Astrocyte of the cerebellum (primary cell): ENCODE measurements around the gene TCN2.

ENCODE experiments used
- DNase-seq: peaks from one replicate; pipeline ENCODE4 v3.0.0-alpha.2; 2011; ENCODE audit warnings: low read depth
- H3K4me3 ChIP-seq: 2 replicates; pipeline ENCODE4 v1.5.1; 2011; ENCODE audit warnings: mild to moderate bottlenecking, low read depth, low read length, moderate library complexity
- CTCF ChIP-seq: IDR thresholded peaks from 2 replicates; pipeline ENCODE4 v1.5.1; 2012; ENCODE audit warnings: low read length, low read depth, moderate library complexity, mild to moderate bottlenecking; ENCODE audit errors: missing control alignments
- in situ Hi-C: cut with HindIII; loops from 2 replicates; pipeline ENCODE4 v1.10.0; 2017; ENCODE audit warnings: low sequenced_read_pairs

Gene TCN2

GRCh38 chr22:30578481-30578880, 28.5 kb upstream of the TCN2 start:
- in situ Hi-C loops: no loop called here
- no peak overlapping the region for H3K4me3 ChIP-seq
- no peak for DNase-seq
- no peak for TF ChIP-seq CTCF

- no peak for TF ChIP-seq CTCF
- H3K4me3 ChIP-seq: no peak overlapping the region
- DNase-seq: no peak
- in situ Hi-C loops: no loop called here
Measured at GRCh38 chr22:30580896-30581295, 26.1 kb upstream of the TCN2 start.

GRCh38 chr22:30582051-30582450, 24.9 kb upstream of the TCN2 start:
- no peak for DNase-seq
- in situ Hi-C loops: no loop called here
- no peak for TF ChIP-seq CTCF
- no peak overlapping the region for H3K4me3 ChIP-seq

GRCh38 chr22:30582788-30583545, 24.0 kb upstream of the TCN2 start:
- no peak for TF ChIP-seq CTCF
- in situ Hi-C loops: no loop called here
- H3K4me3 ChIP-seq: no peak overlapping the region
- no peak for DNase-seq

GRCh38 chr22:30584441-30584840, 22.5 kb upstream of the TCN2 start:
- no peak for TF ChIP-seq CTCF
- in situ Hi-C loops: no loop called here
- H3K4me3 ChIP-seq: no peak overlapping the region
- DNase-seq: no peak

- H3K4me3 ChIP-seq: no peak overlapping the region
- in situ Hi-C loops: no loop called here
Measured at GRCh38 chr22:30586414-30586813, 20.6 kb upstream of the TCN2 start.

More at GRCh38 chr22:30586414-30586813, 20.6 kb upstream of the TCN2 start:
- DNase-seq: no peak
- no peak for TF ChIP-seq CTCF
